Measurements from ENCODE around the gene GLMN.

The GLMN gene

GRCh38 chr1:92210701-92211100 is 88.1 kb downstream of the GLMN start:
- no peak for DNase-seq (ENCODE audit: low spot score)
- TF ChIP-seq CTCF (IDR thresholded peaks at IDR 0.05; ENCODE audit: extremely low read depth, insufficient read depth, missing control alignments), result no peak
- in situ Hi-C loops (cut with MboI; ENCODE audit: low pct_unique_long_range_greater_than_20kb, low sequenced_read_pairs, unreplicated experiment), result no loop called here

GRCh38 chr1:92203105-92203504 is 95.7 kb downstream of the GLMN start:
- no peak for TF ChIP-seq CTCF (IDR thresholded peaks at IDR 0.05; ENCODE audit: extremely low read depth, insufficient read depth, missing control alignments)
- in situ Hi-C loops (cut with MboI; ENCODE audit: low pct_unique_long_range_greater_than_20kb, low sequenced_read_pairs, unreplicated experiment), result no loop called here
- no peak for DNase-seq (ENCODE audit: low spot score)

GRCh38 chr1:92201973-92202372 is 96.8 kb downstream of the GLMN start:
- no peak for TF ChIP-seq CTCF (IDR thresholded peaks at IDR 0.05; ENCODE audit: extremely low read depth, insufficient read depth, missing control alignments)
- DNase-seq (ENCODE audit: low spot score), result no peak
- in situ Hi-C loops (cut with MboI; ENCODE audit: low pct_unique_long_range_greater_than_20kb, low sequenced_read_pairs, unreplicated experiment), result no loop called here
